WTC11 (cell line): ENCODE measurements around the gene LBHD2. TPM values are rescaled to one million over a fixed set of nuclear protein-coding genes. Genes with fewer than 3 reads are reported as not detected.

Source experiments
- ATAC-seq: fragments of 200-7000 bp; cut with Tn5 transposase; 2 replicates; pipeline ENCODE4 v1.10.0; 2021; ENCODE audit warnings: mild to moderate bottlenecking, moderate library complexity
- CTCF ChIA-PET: fragments of 300-600 bp; sonication (Branson Sonifier 250); formaldehyde crosslinking; loops from one replicate; lab custom pipeline; 2021; ENCODE audit warnings: antibody characterized with exemption; lab: Charles Lee
- POLR2A ChIA-PET: fragments of 350-600 bp; sonication (Branson Sonifier 250); formaldehyde crosslinking; loops from one replicate; lab custom pipeline; 2021; ENCODE audit warnings: antibody characterized with exemption; lab: Charles Lee
- DNase-seq: peaks from one replicate; pipeline ENCODE4 v3.0.0; 2021; ENCODE audit warnings: low spot score
- H3K27ac Mint-ChIP-seq: 2 replicates; pipeline ENCODE4 v1.8.0; 2021; ENCODE audit warnings: mixed read lengths
- H3K27me3 Mint-ChIP-seq: 2 replicates; pipeline ENCODE4 v1.8.0; 2021; ENCODE audit warnings: low read depth, mild to moderate bottlenecking, moderate library complexity, mixed read lengths
- H3K36me3 Mint-ChIP-seq: 2 replicates; pipeline ENCODE4 v1.8.0; 2021; ENCODE audit warnings: mixed read lengths
- H3K4me1 Mint-ChIP-seq: 2 replicates; pipeline ENCODE4 v1.8.0; 2022; ENCODE audit warnings: mixed read lengths
- H3K4me3 Mint-ChIP-seq: 2 replicates; pipeline ENCODE4 v1.8.0; 2021; ENCODE audit warnings: mild to moderate bottlenecking, moderate library complexity, mixed read lengths
- H3K9me3 Mint-ChIP-seq: 2 replicates; pipeline ENCODE4 v1.8.0; 2021; ENCODE audit warnings: mixed read lengths
- ATF1 ChIP-seq: sonication (generic); formaldehyde crosslinking; IDR thresholded peaks from 2 replicates; pipeline ENCODE4 v1.8.1; 2023; ENCODE audit warnings: mild to moderate bottlenecking, moderate library complexity, missing genetic modification reagents
- EMX1 ChIP-seq: fragments of 250-450 bp; sonication (Bioruptor Pico); IDR thresholded peaks from 2 replicates; pipeline ENCODE4 v1.8.0; 2021; ENCODE audit warnings: mild to moderate bottlenecking
- HMGA2 ChIP-seq: fragments of 250-450 bp; sonication (Bioruptor Pico); IDR thresholded peaks from 2 replicates; pipeline ENCODE4 v1.4.0; 2021; ENCODE audit warnings: mild to moderate bottlenecking, moderate library complexity
- KAT7 ChIP-seq: sonication (generic); formaldehyde crosslinking; IDR thresholded peaks from 2 replicates; pipeline ENCODE4 v1.8.1; 2023; ENCODE audit warnings: missing genetic modification reagents, mild to moderate bottlenecking, borderline replicate concordance
- NFATC4 ChIP-seq: fragments of 250-450 bp; sonication (Bioruptor Pico); IDR thresholded peaks from 2 replicates; pipeline ENCODE4 v1.9.0; 2021; ENCODE audit warnings: mild to moderate bottlenecking
- SMAD4 ChIP-seq: sonication (generic); formaldehyde crosslinking; IDR thresholded peaks from 2 replicates; pipeline ENCODE4 v1.8.0; 2022; ENCODE audit warnings: mild to moderate bottlenecking, missing genetic modification reagents
- SP1 ChIP-seq: sonication (generic); formaldehyde crosslinking; conservative IDR thresholded peaks from 2 replicates; pipeline ENCODE4 v1.8.1; 2022; ENCODE audit warnings: missing genetic modification reagents
- TP53 ChIP-seq: sonication (generic); formaldehyde crosslinking; IDR thresholded peaks from 2 replicates; pipeline ENCODE4 v1.8.1; 2023; ENCODE audit warnings: mild to moderate bottlenecking, missing genetic modification reagents
- ZNF219 ChIP-seq: sonication (generic); formaldehyde crosslinking; IDR thresholded peaks from 2 replicates; pipeline ENCODE4 v1.8.0; 2023; ENCODE audit warnings: missing genetic modification reagents, mild to moderate bottlenecking, borderline replicate concordance
- ZNF671 ChIP-seq: fragments of 250-450 bp; sonication (Bioruptor Pico); IDR thresholded peaks from 2 replicates; pipeline ENCODE4 v1.8.0; 2021; ENCODE audit warnings: mild to moderate bottlenecking
- total RNA-seq: library from RNA; stranded (reverse); gene quantifications from 3 replicates; pipeline ENCODE4 v1.2.3, GENCODE V29; 2021
- TF ChIP-seq, protein P1 (sequence below): fragments of 250-450 bp; sonication (Bioruptor Pico); IDR thresholded peaks from 2 replicates; pipeline ENCODE4 v1.9.0; 2021; ENCODE audit warnings: mild to moderate bottlenecking
- TF ChIP-seq, protein P2 (sequence below): sonication (generic); formaldehyde crosslinking; IDR thresholded peaks from 2 replicates; pipeline ENCODE4 v1.8.0; 2022; ENCODE audit warnings: mild to moderate bottlenecking, missing genetic modification reagents
- TF ChIP-seq, protein P3 (sequence below): sonication (generic); formaldehyde crosslinking; IDR thresholded peaks from 2 replicates; pipeline ENCODE4 v1.8.0; 2023; ENCODE audit warnings: missing genetic modification reagents, mild to moderate bottlenecking, borderline replicate concordance
- TF ChIP-seq, protein P4 (sequence below): sonication (generic); formaldehyde crosslinking; IDR thresholded peaks from 2 replicates; pipeline ENCODE4 v1.8.1; 2022; ENCODE audit warnings: low read depth, missing genetic modification reagents, borderline replicate concordance
- TF ChIP-seq, protein P5 (sequence below): sonication (generic); formaldehyde crosslinking; conservative IDR thresholded peaks from 2 replicates; pipeline ENCODE4 v1.8.1; 2023; ENCODE audit warnings: mild to moderate bottlenecking, low read depth, missing genetic modification reagents, moderate library complexity
- TF ChIP-seq, protein P6 (sequence below): sonication (generic); formaldehyde crosslinking; IDR thresholded peaks from 2 replicates; pipeline ENCODE4 v1.8.1; 2022; ENCODE audit warnings: mild to moderate bottlenecking, missing genetic modification reagents, moderate library complexity, borderline replicate concordance
- TF ChIP-seq, protein P7 (sequence below): sonication (generic); formaldehyde crosslinking; IDR thresholded peaks from 2 replicates; pipeline ENCODE4 v1.8.1; 2022; ENCODE audit warnings: missing genetic modification reagents, borderline replicate concordance

Gene LBHD2
- total RNA-seq, 1 experiment from 2014 or later: not detected

DNA sequence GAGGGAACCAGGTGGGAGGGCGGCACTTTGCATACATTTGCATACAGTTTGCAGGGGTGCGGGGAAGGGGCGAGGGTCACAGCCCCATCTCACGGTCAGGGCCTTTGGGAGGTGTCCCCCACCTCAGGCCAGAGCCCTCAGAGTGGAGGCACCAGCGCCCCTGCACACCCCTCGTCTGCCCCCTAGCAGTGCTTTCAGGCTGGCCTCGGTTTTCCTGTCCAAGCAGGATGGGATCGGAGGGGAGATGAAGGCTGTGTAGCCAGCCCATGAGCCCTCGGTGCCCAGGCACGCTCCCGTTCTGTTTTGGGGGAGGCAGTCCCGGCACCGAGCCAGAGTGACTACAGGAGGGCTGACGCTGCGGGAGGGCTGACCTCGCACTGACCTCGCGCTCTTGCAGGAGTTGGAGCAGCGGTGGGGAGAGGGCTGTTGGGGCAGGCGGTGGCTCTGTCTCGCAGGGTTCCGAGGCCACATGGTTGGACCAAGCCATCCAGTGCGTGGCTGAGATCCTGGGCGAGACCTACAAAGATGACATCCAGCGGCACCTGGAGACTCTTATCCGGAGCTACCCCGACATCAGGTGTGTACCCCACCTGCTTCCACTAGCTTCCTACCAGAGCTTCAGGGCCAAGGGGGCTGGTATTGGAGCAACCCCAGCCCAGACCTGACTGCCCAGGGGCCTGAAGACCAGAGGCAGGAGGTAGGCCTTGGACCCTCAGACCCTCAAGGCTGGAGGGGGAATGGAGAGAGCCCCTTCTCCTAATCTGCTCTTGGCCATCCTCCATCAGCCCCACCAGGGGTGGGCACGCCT, 24.1 kb downstream of the LBHD2 start (continued):
- TF ChIP-seq, protein P1, sequence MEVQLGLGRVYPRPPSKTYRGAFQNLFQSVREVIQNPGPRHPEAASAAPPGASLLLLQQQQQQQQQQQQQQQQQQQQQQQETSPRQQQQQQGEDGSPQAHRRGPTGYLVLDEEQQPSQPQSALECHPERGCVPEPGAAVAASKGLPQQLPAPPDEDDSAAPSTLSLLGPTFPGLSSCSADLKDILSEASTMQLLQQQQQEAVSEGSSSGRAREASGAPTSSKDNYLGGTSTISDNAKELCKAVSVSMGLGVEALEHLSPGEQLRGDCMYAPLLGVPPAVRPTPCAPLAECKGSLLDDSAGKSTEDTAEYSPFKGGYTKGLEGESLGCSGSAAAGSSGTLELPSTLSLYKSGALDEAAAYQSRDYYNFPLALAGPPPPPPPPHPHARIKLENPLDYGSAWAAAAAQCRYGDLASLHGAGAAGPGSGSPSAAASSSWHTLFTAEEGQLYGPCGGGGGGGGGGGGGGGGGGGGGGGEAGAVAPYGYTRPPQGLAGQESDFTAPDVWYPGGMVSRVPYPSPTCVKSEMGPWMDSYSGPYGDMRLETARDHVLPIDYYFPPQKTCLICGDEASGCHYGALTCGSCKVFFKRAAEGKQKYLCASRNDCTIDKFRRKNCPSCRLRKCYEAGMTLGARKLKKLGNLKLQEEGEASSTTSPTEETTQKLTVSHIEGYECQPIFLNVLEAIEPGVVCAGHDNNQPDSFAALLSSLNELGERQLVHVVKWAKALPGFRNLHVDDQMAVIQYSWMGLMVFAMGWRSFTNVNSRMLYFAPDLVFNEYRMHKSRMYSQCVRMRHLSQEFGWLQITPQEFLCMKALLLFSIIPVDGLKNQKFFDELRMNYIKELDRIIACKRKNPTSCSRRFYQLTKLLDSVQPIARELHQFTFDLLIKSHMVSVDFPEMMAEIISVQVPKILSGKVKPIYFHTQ (CRISPR knock-in tag): no peak
- TF ChIP-seq TP53 (CRISPR knock-in tag): no peak
- TF ChIP-seq, protein P2, sequence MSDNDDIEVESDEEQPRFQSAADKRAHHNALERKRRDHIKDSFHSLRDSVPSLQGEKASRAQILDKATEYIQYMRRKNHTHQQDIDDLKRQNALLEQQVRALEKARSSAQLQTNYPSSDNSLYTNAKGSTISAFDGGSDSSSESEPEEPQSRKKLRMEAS: no peak
- no peak for TF ChIP-seq ATF1 (CRISPR knock-in tag)
- TF ChIP-seq SMAD4 (CRISPR knock-in tag): no peak

DNA sequence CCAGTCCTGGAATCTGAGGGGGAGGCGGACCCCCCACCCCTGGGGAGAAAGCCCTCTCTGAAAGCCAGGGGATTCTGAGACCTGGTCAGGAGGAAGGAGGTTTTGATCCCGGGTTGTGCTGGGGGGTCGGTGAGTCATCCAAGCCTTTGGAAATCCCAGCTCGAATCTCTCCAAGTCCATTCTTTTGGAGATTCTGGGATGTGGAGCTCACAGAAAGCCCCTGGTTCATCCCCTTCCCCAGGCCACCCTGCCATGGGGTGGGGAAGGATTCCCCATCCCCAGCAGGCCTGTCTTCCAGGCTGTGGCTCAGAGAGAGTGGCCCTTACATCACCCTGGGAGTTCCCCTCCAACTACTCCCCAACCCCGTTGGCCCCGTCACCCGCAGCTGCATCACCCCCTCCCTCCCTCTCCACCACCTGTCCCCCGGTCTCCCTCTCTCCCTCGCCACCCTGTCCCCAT, 24.8 kb downstream of the LBHD2 start:
- Mint-ChIP-seq H3K36me3 (no peaks in the 10 kb centered on the region), H3K27me3 (peaks cover 33% of the 10 kb centered on the region), H3K4me3 (no peak overlapping the region), H3K4me1 (peaks cover 39% of the 10 kb centered on the region), H3K9me3 (no peaks in the 10 kb centered on the region), H3K27ac (no peak overlapping the region)
- ChIA-PET CTCF (interaction anchor here (0.6 to 2.6 kb wide), 6 partner anchors 15 to 173 kb away, joined by 3 to 10 read pairs (median 6); partner anchors contain the start of gene TNFAIP2), POLR2A (no interaction called here)
- no peak for ATAC-seq
- DNase-seq: no peak
- no peak for TF ChIP-seq EMX1 (CRISPR knock-in tag)
- TF ChIP-seq, protein P3, sequence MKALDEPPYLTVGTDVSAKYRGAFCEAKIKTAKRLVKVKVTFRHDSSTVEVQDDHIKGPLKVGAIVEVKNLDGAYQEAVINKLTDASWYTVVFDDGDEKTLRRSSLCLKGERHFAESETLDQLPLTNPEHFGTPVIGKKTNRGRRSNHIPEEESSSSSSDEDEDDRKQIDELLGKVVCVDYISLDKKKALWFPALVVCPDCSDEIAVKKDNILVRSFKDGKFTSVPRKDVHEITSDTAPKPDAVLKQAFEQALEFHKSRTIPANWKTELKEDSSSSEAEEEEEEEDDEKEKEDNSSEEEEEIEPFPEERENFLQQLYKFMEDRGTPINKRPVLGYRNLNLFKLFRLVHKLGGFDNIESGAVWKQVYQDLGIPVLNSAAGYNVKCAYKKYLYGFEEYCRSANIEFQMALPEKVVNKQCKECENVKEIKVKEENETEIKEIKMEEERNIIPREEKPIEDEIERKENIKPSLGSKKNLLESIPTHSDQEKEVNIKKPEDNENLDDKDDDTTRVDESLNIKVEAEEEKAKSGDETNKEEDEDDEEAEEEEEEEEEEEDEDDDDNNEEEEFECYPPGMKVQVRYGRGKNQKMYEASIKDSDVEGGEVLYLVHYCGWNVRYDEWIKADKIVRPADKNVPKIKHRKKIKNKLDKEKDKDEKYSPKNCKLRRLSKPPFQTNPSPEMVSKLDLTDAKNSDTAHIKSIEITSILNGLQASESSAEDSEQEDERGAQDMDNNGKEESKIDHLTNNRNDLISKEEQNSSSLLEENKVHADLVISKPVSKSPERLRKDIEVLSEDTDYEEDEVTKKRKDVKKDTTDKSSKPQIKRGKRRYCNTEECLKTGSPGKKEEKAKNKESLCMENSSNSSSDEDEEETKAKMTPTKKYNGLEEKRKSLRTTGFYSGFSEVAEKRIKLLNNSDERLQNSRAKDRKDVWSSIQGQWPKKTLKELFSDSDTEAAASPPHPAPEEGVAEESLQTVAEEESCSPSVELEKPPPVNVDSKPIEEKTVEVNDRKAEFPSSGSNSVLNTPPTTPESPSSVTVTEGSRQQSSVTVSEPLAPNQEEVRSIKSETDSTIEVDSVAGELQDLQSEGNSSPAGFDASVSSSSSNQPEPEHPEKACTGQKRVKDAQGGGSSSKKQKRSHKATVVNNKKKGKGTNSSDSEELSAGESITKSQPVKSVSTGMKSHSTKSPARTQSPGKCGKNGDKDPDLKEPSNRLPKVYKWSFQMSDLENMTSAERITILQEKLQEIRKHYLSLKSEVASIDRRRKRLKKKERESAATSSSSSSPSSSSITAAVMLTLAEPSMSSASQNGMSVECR (CRISPR knock-in tag): no peak
- no peak for TF ChIP-seq ZNF219 (CRISPR knock-in tag)
- TF ChIP-seq, protein P4, sequence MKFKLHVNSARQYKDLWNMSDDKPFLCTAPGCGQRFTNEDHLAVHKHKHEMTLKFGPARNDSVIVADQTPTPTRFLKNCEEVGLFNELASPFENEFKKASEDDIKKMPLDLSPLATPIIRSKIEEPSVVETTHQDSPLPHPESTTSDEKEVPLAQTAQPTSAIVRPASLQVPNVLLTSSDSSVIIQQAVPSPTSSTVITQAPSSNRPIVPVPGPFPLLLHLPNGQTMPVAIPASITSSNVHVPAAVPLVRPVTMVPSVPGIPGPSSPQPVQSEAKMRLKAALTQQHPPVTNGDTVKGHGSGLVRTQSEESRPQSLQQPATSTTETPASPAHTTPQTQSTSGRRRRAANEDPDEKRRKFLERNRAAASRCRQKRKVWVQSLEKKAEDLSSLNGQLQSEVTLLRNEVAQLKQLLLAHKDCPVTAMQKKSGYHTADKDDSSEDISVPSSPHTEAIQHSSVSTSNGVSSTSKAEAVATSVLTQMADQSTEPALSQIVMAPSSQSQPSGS: no peak
- no peak for TF ChIP-seq KAT7 (CRISPR knock-in tag)
- TF ChIP-seq, protein P2: no peak
- TF ChIP-seq, protein P5, sequence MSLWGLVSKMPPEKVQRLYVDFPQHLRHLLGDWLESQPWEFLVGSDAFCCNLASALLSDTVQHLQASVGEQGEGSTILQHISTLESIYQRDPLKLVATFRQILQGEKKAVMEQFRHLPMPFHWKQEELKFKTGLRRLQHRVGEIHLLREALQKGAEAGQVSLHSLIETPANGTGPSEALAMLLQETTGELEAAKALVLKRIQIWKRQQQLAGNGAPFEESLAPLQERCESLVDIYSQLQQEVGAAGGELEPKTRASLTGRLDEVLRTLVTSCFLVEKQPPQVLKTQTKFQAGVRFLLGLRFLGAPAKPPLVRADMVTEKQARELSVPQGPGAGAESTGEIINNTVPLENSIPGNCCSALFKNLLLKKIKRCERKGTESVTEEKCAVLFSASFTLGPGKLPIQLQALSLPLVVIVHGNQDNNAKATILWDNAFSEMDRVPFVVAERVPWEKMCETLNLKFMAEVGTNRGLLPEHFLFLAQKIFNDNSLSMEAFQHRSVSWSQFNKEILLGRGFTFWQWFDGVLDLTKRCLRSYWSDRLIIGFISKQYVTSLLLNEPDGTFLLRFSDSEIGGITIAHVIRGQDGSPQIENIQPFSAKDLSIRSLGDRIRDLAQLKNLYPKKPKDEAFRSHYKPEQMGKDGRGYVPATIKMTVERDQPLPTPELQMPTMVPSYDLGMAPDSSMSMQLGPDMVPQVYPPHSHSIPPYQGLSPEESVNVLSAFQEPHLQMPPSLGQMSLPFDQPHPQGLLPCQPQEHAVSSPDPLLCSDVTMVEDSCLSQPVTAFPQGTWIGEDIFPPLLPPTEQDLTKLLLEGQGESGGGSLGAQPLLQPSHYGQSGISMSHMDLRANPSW (CRISPR knock-in tag): no peak
- no peak for TF ChIP-seq NFATC4 (CRISPR knock-in tag)
- TF ChIP-seq SP1 (CRISPR knock-in tag): no peak
- no peak for TF ChIP-seq HMGA2 (CRISPR knock-in tag)
- TF ChIP-seq ZNF671 (CRISPR knock-in tag): no peak
- TF ChIP-seq, protein P6, sequence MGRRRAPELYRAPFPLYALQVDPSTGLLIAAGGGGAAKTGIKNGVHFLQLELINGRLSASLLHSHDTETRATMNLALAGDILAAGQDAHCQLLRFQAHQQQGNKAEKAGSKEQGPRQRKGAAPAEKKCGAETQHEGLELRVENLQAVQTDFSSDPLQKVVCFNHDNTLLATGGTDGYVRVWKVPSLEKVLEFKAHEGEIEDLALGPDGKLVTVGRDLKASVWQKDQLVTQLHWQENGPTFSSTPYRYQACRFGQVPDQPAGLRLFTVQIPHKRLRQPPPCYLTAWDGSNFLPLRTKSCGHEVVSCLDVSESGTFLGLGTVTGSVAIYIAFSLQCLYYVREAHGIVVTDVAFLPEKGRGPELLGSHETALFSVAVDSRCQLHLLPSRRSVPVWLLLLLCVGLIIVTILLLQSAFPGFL: no peak
- TF ChIP-seq, protein P7, sequence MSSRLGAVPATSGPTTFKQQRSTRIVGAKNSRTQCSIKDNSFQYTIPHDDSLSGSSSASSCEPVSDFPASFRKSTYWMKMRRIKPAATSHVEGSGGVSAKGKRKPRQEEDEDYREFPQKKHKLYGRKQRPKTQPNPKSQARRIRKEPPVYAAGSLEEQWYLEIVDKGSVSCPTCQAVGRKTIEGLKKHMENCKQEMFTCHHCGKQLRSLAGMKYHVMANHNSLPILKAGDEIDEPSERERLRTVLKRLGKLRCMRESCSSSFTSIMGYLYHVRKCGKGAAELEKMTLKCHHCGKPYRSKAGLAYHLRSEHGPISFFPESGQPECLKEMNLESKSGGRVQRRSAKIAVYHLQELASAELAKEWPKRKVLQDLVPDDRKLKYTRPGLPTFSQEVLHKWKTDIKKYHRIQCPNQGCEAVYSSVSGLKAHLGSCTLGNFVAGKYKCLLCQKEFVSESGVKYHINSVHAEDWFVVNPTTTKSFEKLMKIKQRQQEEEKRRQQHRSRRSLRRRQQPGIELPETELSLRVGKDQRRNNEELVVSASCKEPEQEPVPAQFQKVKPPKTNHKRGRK (CRISPR knock-in tag): no peak
